H9 (cell line): ENCODE measurements around the gene PTGFRN. TPM values are rescaled to one million over a fixed set of nuclear protein-coding genes. Genes with fewer than 3 reads are reported as not detected.

Experiments used
- DNase-seq: peaks from one replicate; pipeline ENCODE4 v3.0.0-alpha.2; 2017
- H2AFZ ChIP-seq: one replicate; pipeline ENCODE4 v1.6.1; 2013; ENCODE audit warnings: mild to moderate bottlenecking, low read length, control low read depth, moderate library complexity
- H2AK5ac ChIP-seq: 2 replicates; pipeline ENCODE4 v1.6.1; 2013; ENCODE audit warnings: low read length, control low read depth, mixed read lengths; ENCODE audit not compliant: insufficient read length
- H2BK120ac ChIP-seq: one replicate; pipeline ENCODE4 v1.6.1; 2013; ENCODE audit warnings: low read depth, mild to moderate bottlenecking, low read length, control low read depth, inconsistent platforms; ENCODE audit not compliant: poor library complexity, severe bottlenecking
- H2BK12ac ChIP-seq: 2 replicates; pipeline ENCODE4 v1.6.1; 2013; ENCODE audit warnings: low read length, control low read depth, mixed read lengths, low read depth; ENCODE audit not compliant: insufficient read length
- H2BK15ac ChIP-seq: 2 replicates; pipeline ENCODE4 v1.6.1; 2013; ENCODE audit warnings: low read depth, low read length, control low read depth
- H2BK20ac ChIP-seq: one replicate; pipeline ENCODE4 v1.6.1; 2013; ENCODE audit warnings: low read depth, mild to moderate bottlenecking, low read length, control low read depth, inconsistent platforms; ENCODE audit not compliant: poor library complexity, severe bottlenecking
- H2BK5ac ChIP-seq: 2 replicates; pipeline ENCODE4 v1.6.1; 2013; ENCODE audit warnings: low read length, control low read depth, mixed read lengths; ENCODE audit not compliant: insufficient read length
- H3K14ac ChIP-seq: 2 replicates; pipeline ENCODE4 v1.6.1; 2013; ENCODE audit warnings: low read length, control low read depth; ENCODE audit not compliant: insufficient read depth
- H3K18ac ChIP-seq: 2 replicates; pipeline ENCODE4 v1.6.1; 2013; ENCODE audit warnings: low read depth, mild to moderate bottlenecking, mixed read lengths, low read length, control low read depth; ENCODE audit not compliant: insufficient read length
- H3K23ac ChIP-seq: 2 replicates; pipeline ENCODE4 v1.6.1; 2013; ENCODE audit warnings: low read length, control low read depth, mixed read lengths, low read depth; ENCODE audit not compliant: insufficient read length
- H3K23me2 ChIP-seq: 2 replicates; pipeline ENCODE4 v1.6.1; 2013; ENCODE audit warnings: low read depth, mild to moderate bottlenecking, mixed read lengths, low read length, control low read depth; ENCODE audit not compliant: insufficient read length, poor library complexity, severe bottlenecking
- H3K27ac ChIP-seq: 2 replicates; pipeline ENCODE4 v1.5.1; 2013; ENCODE audit warnings: low read length, control low read depth, mixed read lengths, low read depth; ENCODE audit not compliant: insufficient read length
- H3K27me3 ChIP-seq: 2 replicates; pipeline ENCODE4 v1.6.1; 2013; ENCODE audit warnings: low read length, control low read depth, inconsistent platforms; ENCODE audit not compliant: insufficient read depth
- H3K4ac ChIP-seq: 2 replicates; pipeline ENCODE4 v1.6.1; 2013; ENCODE audit warnings: low read depth, mild to moderate bottlenecking, control low read depth, inconsistent platforms, low read length, moderate library complexity
- H3K4me1 ChIP-seq: 2 replicates; pipeline ENCODE4 v1.6.1; 2013; ENCODE audit warnings: low read length, control low read depth, inconsistent platforms; ENCODE audit not compliant: insufficient read depth
- H3K4me2 ChIP-seq: 2 replicates; pipeline ENCODE4 v1.6.1; 2013; ENCODE audit warnings: low read length, control low read depth, mixed read lengths; ENCODE audit not compliant: insufficient read length, insufficient read depth
- H3K56ac ChIP-seq: 2 replicates; pipeline ENCODE4 v1.6.1; 2013; ENCODE audit warnings: low read depth, mild to moderate bottlenecking, mixed read lengths, low read length, control low read depth; ENCODE audit not compliant: insufficient read length
- H3K79me1 ChIP-seq: 2 replicates; pipeline ENCODE4 v1.6.1; 2013; ENCODE audit warnings: low read depth, mild to moderate bottlenecking, moderate library complexity, low read length, control low read depth, inconsistent platforms; ENCODE audit not compliant: insufficient read depth, poor library complexity, severe bottlenecking
- H3K79me2 ChIP-seq: 2 replicates; pipeline ENCODE4 v1.6.1; 2013; ENCODE audit warnings: low read length, control low read depth, inconsistent platforms; ENCODE audit not compliant: insufficient read depth
- H3K9ac ChIP-seq: 2 replicates; pipeline ENCODE4 v1.6.1; 2013; ENCODE audit warnings: low read length, control low read depth, mixed read lengths; ENCODE audit not compliant: insufficient read length; ENCODE audit errors: extremely low read depth
- H3K9me3 ChIP-seq: one replicate; pipeline ENCODE4 v1.6.1; 2013; ENCODE audit warnings: low read depth, low read length, inconsistent platforms; ENCODE audit not compliant: control insufficient read depth
- H3T11ph ChIP-seq: one replicate; pipeline ENCODE4 v1.6.1; 2013; ENCODE audit warnings: mild to moderate bottlenecking, low read length, control low read depth, inconsistent platforms
- H4K20me1 ChIP-seq: one replicate; pipeline ENCODE4 v1.6.1; 2013; ENCODE audit not compliant: control insufficient read depth, insufficient read length, insufficient read depth
- H4K5ac ChIP-seq: 2 replicates; pipeline ENCODE4 v1.6.1; 2013; ENCODE audit warnings: low read depth, mild to moderate bottlenecking, mixed read lengths, low read length, control low read depth; ENCODE audit not compliant: insufficient read length
- H4K8ac ChIP-seq: replicated peaks from 2 replicates; pipeline ENCODE4 v1.6.1; 2013; ENCODE audit warnings: low read length, control low read depth, mixed read lengths, low read depth; ENCODE audit not compliant: insufficient read length
- H4K91ac ChIP-seq: 2 replicates; pipeline ENCODE4 v1.6.1; 2013; ENCODE audit warnings: low read depth, mild to moderate bottlenecking, moderate library complexity, mixed read lengths, low read length, control low read depth; ENCODE audit not compliant: insufficient read length
- H3K27ac Mint-ChIP-seq, 3 experiments: 2 replicates in 2 of 3; 3 replicates in 1 of 3; pipeline ENCODE4 v1.8.0; 2020 to 2021; ENCODE audit warnings: mixed read lengths in 3 of 3, mild to moderate bottlenecking in 1 of 3, moderate library complexity in 1 of 3
- H3K27me3 Mint-ChIP-seq: 2 replicates; pipeline ENCODE4 v1.8.0; 2021; ENCODE audit warnings: low read depth, mild to moderate bottlenecking, moderate library complexity, mixed read lengths
- H3K36me3 Mint-ChIP-seq, 3 experiments: 2 replicates in 2 of 3; 3 replicates in 1 of 3; pipeline ENCODE4 v1.8.0; 2020 to 2021; ENCODE audit warnings: low read depth in 3 of 3, mixed read lengths in 3 of 3; ENCODE audit not compliant: insufficient read depth in 1 of 3
- H3K4me1 Mint-ChIP-seq, 2 experiments: 2 replicates each; pipeline ENCODE4 v1.8.0; 2020; ENCODE audit warnings: mixed read lengths in 2 of 2
- H3K4me3 Mint-ChIP-seq, 2 experiments: 2 replicates in 1 of 2; 3 replicates in 1 of 2; pipeline ENCODE4 v1.8.0; 2020 to 2021; ENCODE audit warnings: mild to moderate bottlenecking in 2 of 2, mixed read lengths in 2 of 2, moderate library complexity in 1 of 2
- H3K9me3 Mint-ChIP-seq, 2 experiments: 2 replicates in 1 of 2; 3 replicates in 1 of 2; pipeline ENCODE4 v1.8.0; 2020; ENCODE audit warnings: mild to moderate bottlenecking in 2 of 2, mixed read lengths in 2 of 2, moderate library complexity in 1 of 2
- WGBS: extraction: QIAGEN DNeasy Blood & Tissue Kit; methylation state at CpG from one replicate; pipeline ENCODE4 v1.1.7; 2013; ENCODE audit warnings: missing lambda C conversion rate, low lambda C conversion rate, mixed read lengths; ENCODE audit not compliant: insufficient read length; ENCODE audit errors: extremely low coverage; 5-methylcytosine and 5-hydroxymethylcytosine counted together
- total RNA-seq: library from RNA; stranded (reverse); gene quantifications from 2 replicates; pipeline ENCODE4 v1.2.1, GENCODE V29; 2021
- TF ChIP-seq, protein P1 (sequence below): fragments of 200-600 bp; sonication (generic); conservative IDR thresholded peaks from 3 replicates; pipeline ENCODE4 v1.8.0; 2021; ENCODE audit warnings: antibody characterized with exemption, mild to moderate bottlenecking

The PTGFRN gene
- total RNA-seq, 1 experiment from 2014 or later = 26.3 TPM

DNA sequence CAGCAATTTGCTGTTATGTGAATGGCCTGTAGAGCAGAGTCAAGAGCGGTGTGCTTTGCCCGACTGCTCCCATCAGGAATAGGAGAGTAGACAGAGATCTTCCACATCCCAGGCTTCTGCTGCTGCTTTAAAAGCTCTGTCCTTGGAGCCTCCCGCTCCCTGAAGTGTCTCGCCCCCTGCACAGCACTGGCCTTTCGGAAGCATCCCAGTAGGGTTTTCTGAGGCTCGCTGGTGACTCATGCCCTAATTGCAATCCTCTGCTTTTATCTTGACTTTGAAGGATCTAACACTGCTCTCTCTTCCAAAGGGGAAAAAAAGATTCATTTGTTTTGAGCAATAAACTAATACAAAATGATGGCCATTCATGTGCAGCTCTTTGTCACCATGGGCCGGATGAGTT lies 78.5 kb downstream of the PTGFRN start:
- Histone ChIP-seq H3K79me2 (no peaks in the 10 kb centered on the region), H2BK15ac (no peak overlapping the region), H4K5ac (no peak overlapping the region), H3K79me1 (no peaks in the 10 kb centered on the region), H3K23ac (no peak overlapping the region), H3K23me2 (no peaks in the 10 kb centered on the region), H3T11ph (no peak overlapping the region), H3K9ac (no peak overlapping the region), H2BK12ac (no peak overlapping the region), H2AK5ac (no peak overlapping the region), H2BK120ac (no peak overlapping the region), H3K27me3 (no peaks in the 10 kb centered on the region), H2BK5ac (no peak overlapping the region), H3K27ac (no peak overlapping the region), H3K4me2 (no peak overlapping the region), H4K20me1 (no peaks in the 10 kb centered on the region), H4K91ac (no peak overlapping the region), H2AFZ (no peak overlapping the region), H2BK20ac (no peak overlapping the region), H3K18ac (no peak overlapping the region), H3K4ac (no peak overlapping the region), H4K8ac (no peak overlapping the region), H3K56ac (no peak overlapping the region), H3K14ac (no peak overlapping the region), H3K9me3 (no peaks in the 10 kb centered on the region), H3K4me1 (no peaks in the 10 kb centered on the region; the same call in 1 of the 2 replicates)
- no peaks in the 10 kb centered on the region for H3K27me3 Mint-ChIP-seq
- H3K27ac Mint-ChIP-seq = no peak overlapping the region
- no peak for DNase-seq
- TF ChIP-seq, protein P1, sequence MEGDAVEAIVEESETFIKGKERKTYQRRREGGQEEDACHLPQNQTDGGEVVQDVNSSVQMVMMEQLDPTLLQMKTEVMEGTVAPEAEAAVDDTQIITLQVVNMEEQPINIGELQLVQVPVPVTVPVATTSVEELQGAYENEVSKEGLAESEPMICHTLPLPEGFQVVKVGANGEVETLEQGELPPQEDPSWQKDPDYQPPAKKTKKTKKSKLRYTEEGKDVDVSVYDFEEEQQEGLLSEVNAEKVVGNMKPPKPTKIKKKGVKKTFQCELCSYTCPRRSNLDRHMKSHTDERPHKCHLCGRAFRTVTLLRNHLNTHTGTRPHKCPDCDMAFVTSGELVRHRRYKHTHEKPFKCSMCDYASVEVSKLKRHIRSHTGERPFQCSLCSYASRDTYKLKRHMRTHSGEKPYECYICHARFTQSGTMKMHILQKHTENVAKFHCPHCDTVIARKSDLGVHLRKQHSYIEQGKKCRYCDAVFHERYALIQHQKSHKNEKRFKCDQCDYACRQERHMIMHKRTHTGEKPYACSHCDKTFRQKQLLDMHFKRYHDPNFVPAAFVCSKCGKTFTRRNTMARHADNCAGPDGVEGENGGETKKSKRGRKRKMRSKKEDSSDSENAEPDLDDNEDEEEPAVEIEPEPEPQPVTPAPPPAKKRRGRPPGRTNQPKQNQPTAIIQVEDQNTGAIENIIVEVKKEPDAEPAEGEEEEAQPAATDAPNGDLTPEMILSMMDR = no peak
- peaks cover 14 to 27% of the 10 kb centered on the region in 2 experiments for H3K4me1 Mint-ChIP-seq
- H3K36me3 Mint-ChIP-seq = peaks cover 17 to 51% (median 33%) of the 10 kb centered on the region in 3 experiments
- H3K9me3 Mint-ChIP-seq = no peaks in the 10 kb centered on the region
- no peak overlapping the region for H3K4me3 Mint-ChIP-seq
- no CpG with 5 or more reads among the region's 7 CpGs for WGBS
